ENCODE measurements around the gene FAM110D.

Gene FAM110D

DNA sequence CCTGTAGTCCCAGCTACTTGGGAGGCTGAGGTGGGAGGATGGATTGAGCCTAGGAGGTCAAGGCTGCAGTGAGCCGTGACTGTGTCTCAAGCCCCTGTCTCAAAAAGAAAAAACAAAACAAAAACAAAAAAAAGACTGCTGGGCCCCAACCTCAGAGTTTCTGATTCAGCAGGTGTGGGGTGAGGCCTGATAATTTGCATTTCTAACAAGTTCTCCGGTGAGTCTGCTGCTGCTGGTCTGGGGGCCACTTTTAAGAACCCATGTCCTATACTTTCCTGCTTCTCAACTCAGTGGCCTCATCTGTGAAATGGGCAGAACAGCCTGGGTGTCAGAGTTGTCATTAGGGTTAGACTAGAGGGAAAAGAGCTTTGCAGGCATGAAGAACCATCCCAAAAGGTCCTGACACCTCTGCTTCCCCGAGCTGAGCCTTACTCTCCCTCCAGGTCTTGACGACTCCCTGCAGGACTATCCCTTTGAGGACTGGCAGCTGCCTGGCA, 21.2 kb downstream of the FAM110D start:
- ChIA-PET POLR2A (interaction anchor here (0.6 kb wide), 1 partner anchor 53 kb away, joined by 3 read pairs; no protein-coding TSS in a partner anchor), CTCF (interaction anchor here (0.9 to 4.9 kb wide), 5 partner anchors 10 to 237 kb away, joined by 3 to 44 read pairs (median 4); partner anchors contain the start of genes C1orf232, CATSPER4, CEP85 and ZNF593)
- DNase-seq (ENCODE audit: extremely low spot score), result no peak
- TF ChIP-seq, protein P1, sequence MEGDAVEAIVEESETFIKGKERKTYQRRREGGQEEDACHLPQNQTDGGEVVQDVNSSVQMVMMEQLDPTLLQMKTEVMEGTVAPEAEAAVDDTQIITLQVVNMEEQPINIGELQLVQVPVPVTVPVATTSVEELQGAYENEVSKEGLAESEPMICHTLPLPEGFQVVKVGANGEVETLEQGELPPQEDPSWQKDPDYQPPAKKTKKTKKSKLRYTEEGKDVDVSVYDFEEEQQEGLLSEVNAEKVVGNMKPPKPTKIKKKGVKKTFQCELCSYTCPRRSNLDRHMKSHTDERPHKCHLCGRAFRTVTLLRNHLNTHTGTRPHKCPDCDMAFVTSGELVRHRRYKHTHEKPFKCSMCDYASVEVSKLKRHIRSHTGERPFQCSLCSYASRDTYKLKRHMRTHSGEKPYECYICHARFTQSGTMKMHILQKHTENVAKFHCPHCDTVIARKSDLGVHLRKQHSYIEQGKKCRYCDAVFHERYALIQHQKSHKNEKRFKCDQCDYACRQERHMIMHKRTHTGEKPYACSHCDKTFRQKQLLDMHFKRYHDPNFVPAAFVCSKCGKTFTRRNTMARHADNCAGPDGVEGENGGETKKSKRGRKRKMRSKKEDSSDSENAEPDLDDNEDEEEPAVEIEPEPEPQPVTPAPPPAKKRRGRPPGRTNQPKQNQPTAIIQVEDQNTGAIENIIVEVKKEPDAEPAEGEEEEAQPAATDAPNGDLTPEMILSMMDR (IDR thresholded peaks at IDR 0.05; ENCODE audit: control extremely low read depth, extremely low read depth, low read depth, missing control alignments), result no peak

DNA sequence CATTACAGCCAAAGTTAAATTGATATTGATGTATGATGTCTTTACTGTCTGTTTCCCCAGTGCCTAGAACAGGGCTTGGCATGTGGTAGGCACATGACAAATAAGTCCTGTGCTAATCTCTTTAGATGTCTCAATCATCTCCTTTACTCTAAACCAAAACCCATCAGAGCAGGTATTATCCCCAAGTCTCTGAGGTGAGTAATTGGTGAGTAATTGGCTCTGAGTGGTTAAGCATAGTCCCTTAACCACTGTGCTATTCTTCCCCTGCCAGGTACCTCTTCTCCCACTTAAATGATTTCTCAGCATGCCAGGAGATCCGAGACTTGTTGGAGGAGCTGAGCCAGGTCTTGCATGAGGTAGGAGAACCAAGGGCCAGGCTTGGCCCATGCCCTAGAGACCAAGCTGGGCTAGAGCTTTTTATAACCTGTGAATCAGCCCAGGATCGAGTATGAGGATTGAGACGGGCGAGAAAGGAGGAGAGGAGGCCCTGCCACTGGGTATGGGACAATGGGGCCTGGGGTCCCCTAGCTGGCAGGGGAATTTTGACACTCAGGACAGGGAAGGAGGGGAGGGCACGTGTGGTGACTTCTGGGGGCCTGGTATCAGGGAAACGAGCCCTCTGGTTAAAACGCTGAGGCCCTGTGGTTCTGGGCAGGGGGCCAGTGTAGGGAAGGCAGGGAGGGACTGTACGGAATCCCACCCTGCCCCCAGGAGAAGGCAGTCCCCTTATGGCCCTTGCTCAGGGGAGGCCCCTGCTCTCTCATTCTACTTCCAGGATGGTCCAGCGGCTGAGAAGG, 22.9 kb downstream of the FAM110D start:
- TF ChIP-seq, protein P1 (IDR thresholded peaks at IDR 0.05; ENCODE audit: control extremely low read depth, extremely low read depth, low read depth, missing control alignments), result no peak
- ChIA-PET CTCF (interaction anchor here (1.0 to 4.9 kb wide), 4 partner anchors 8 to 52 kb away, joined by 3 to 44 read pairs (median 4); partner anchors contain the start of genes C1orf232, CATSPER4, CEP85 and ZNF593), POLR2A (no interaction called here)
- DNase-seq (ENCODE audit: extremely low spot score), result no peak

DNA sequence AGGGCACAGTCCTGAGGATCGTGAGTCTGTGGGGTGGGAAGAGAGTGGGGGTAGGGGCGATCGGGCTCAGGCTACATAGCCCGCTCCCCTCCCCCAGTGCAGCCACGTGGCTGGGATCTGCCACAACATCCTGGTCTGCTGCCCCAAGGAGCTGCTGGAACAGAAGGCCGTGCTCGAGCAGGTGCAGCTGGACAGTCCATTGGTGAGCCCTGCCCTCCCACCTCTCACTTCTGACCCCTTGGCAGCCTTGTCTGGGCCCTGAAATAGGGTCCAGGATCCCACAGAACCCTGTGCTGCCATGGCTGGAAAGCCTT, 23.5 kb downstream of the FAM110D start:
- ChIA-PET POLR2A (no interaction called here), CTCF (interaction anchor here (1.0 to 1.5 kb wide), 2 partner anchors 12 to 30 kb away, joined by 3 to 9 read pairs; partner anchors contain the start of gene ZNF593)
- no peak for DNase-seq (ENCODE audit: extremely low spot score)
- TF ChIP-seq, protein P1 (IDR thresholded peaks at IDR 0.05; ENCODE audit: control extremely low read depth, extremely low read depth, low read depth, missing control alignments), result no peak

DNA sequence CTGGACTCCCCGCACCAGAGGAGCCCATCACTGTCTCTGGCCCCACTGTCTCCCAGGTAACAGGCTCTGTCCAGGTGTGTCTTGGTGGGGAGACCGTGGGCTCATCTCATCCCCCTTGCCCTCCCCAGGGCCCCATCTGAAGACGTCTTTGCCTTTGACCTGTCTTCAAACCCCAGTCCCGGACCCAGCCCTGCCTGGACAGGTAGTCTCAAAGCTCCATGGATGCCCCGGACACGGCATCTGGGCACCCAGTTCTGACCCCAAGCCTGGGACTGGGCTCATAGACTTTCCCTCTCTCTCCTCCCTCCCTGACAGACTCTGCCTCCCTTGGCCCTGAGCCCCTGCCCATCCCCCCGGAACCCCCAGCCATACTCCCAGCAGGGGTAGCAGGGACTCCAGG, 25.2 kb downstream of the FAM110D start:
- CTCF ChIA-PET, result interaction anchor here (0.9 to 1.2 kb wide), 3 partner anchors 42 to 233 kb away, joined by 3 to 4 read pairs (median 3); partner anchors contain the start of gene CEP85
- TF ChIP-seq, protein P1 (IDR thresholded peaks at IDR 0.05; ENCODE audit: control extremely low read depth, extremely low read depth, low read depth, missing control alignments), result no peak
- DNase-seq (ENCODE audit: extremely low spot score), result no peak
- POLR2A ChIA-PET, result no interaction called here

DNA sequence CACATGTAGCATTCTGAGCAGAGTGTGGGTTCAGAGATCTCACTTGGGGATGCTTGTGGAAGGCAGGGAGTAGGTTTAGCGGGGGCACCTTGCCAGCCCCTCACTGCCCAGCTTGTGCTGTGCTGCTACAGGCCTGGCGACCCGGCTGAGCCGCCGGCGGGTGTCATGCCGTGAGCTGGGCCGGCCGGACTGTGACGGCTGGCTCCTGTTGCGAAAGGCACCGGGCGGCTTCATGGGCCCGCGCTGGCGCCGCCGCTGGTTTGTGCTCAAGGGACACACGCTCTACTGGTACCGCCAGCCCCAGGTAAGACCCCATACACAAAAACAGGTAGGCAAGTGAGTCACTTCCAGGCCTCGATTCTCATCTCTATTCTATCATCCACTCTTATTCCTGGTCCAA, 26.0 kb downstream of the FAM110D start:
- TF ChIP-seq, protein P1 (IDR thresholded peaks at IDR 0.05; ENCODE audit: control extremely low read depth, extremely low read depth, low read depth, missing control alignments), result no peak
- CTCF ChIA-PET, result no interaction called here

DNA sequence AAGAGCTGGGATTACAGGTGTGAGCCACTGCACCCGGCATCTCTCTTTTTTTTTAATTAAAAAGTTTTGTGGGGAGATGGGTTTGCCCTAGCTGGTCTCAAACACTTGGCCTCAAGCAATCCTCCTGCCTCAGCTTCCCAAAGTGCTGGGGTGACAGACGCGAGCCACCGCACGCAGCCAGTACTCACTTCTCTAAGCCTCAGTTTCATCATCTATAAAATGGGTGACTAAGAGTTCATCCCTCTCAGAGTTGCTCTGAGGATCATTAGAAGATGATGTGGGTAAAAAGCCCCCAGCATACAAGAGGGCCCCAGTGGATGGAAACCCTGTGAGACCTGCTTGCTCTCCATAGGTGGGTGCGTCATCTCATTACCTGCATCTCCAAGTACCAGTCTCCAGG, 29.0 kb downstream of the FAM110D start:
- ChIA-PET POLR2A (no interaction called here), CTCF (interaction anchor here (2.3 to 3.7 kb wide), 2 partner anchors 17 to 47 kb away, joined by 11 to 15 read pairs; partner anchors contain the start of genes CEP85, ZNF593 and ZNF593OS)
- no peak for DNase-seq (ENCODE audit: extremely low spot score)
- TF ChIP-seq, protein P1 (IDR thresholded peaks at IDR 0.05; ENCODE audit: control extremely low read depth, extremely low read depth, low read depth, missing control alignments), result no peak

More for the DNA sequence above, 26.0 kb downstream of the FAM110D start:
- DNase-seq (ENCODE audit: extremely low spot score), result no peak
- POLR2A ChIA-PET, result no interaction called here
